ENCODE data around the gene PPP1R7. TPM values are rescaled to one million over a fixed set of nuclear protein-coding genes. Genes with fewer than 3 reads are reported as not detected.

The PPP1R7 gene
- total and polyA plus RNA-seq, 9 of the 15 experiments (the other 6 are each of a cell fraction or from before 2014, with no cell fraction given), result 37.5 to 75.0 (median 50.5) TPM

- Histone ChIP-seq H3K79me2 (ENCODE audit: control insufficient read depth, insufficient read depth, low read length) (no peaks in the 10 kb centered on the region), H2AFZ (ENCODE audit: low read depth, low read length) (no peak overlapping the region), H3K9me1 (ENCODE audit: control insufficient read depth, insufficient read depth, low read length) (no peaks in the 10 kb centered on the region), H3K9ac (ENCODE audit: insufficient read depth in 1 of 2, low read depth in 2 of 2, low read length in 2 of 2) (no peak overlapping the region), H3K4me3 (no peak overlapping the region), H3K4me1 (replicated peaks in 1 of 2; ENCODE audit: control insufficient read depth in 2 of 2, insufficient read depth in 2 of 2, low read length in 2 of 2) (peaks cover 0 to 23% of the 10 kb centered on the region in 2 experiments; a peak in 2 of 5 replicates), H3K27me3 (ENCODE audit: control insufficient read depth in 2 of 2, insufficient read depth in 2 of 2, low read length in 2 of 2) (peaks cover 0 to 14% of the 10 kb centered on the region in 2 experiments; a peak in 2 of 5 replicates), H3K4me2 (ENCODE audit: insufficient read depth, low read length) (no peak overlapping the region), H3K9me3 (replicated peaks; ENCODE audit: control insufficient read depth, insufficient read depth, low read depth, low read length) (no peaks in the 10 kb centered on the region), H3K27ac (ENCODE audit: extremely low read depth, low read depth, low read length) (no peak overlapping the region), H4K20me1 (replicated peaks; ENCODE audit: control insufficient read depth, insufficient read depth, low read length) (no peaks in the 10 kb centered on the region), H3K36me3 (ENCODE audit: control insufficient read depth, insufficient read depth, low read length) (no peaks in the 10 kb centered on the region)
- DNase-seq (ENCODE audit: extremely low read depth in 1 of 4, low spot score in 3 of 4), result no peak
- ATAC-seq, result no peak
- ChIA-PET POLR2A (interaction anchor here (0.6 kb wide), 1 partner anchor 72 kb away, joined by 4 read pairs; no protein-coding TSS in a partner anchor), CTCF (ENCODE audit: low intra/inter-chr PET ratio) (no interaction called here)
- intact Hi-C loops (cut with micrococcal nuclease), result no loop called here
- in situ Hi-C loops (cut with MboI), result no loop called here
- BruUV-seq (replicated peaks), result no TSS peak
- 19% methylated on average over 8 of the region's 9 CpGs for WGBS (ENCODE audit: insufficient coverage, low coverage, missing lambda C conversion rate)
- no peak for FAIRE-seq
- no peak for TF ChIP-seq PCBP2 (IDR thresholded peaks at IDR 0.05; ENCODE audit: low read depth, low read length, poor library complexity, severe bottlenecking)
- TF ChIP-seq HBP1 (CRISPR knock-in tag; IDR thresholded peaks at IDR 0.05), result no peak
- TF ChIP-seq PREB (CRISPR knock-in tag; IDR thresholded peaks at IDR 0.05), result no peak
- no peak for TF ChIP-seq TRIM28 (IDR thresholded peaks at IDR 0.05)
- no peak for TF ChIP-seq PTBP1 (IDR thresholded peaks at IDR 0.05; ENCODE audit: low read depth, low read length)
- TF ChIP-seq ZNF224 (CRISPR knock-in tag; IDR thresholded peaks at IDR 0.05), result no peak
- no peak for TF ChIP-seq CBX3 (IDR thresholded peaks at IDR 0.05; ENCODE audit: borderline replicate concordance in 1 of 2, low read length in 2 of 2)
- TF ChIP-seq ZNF347 (CRISPR knock-in tag; IDR thresholded peaks at IDR 0.05; ENCODE audit: low read depth), result no peak
- no peak for TF ChIP-seq ZNF449 (CRISPR knock-in tag; IDR thresholded peaks at IDR 0.05)
- no peak for TF ChIP-seq MAZ (CRISPR knock-in tag; conservative IDR thresholded peaks at IDR 0.05 in 1 of 2, IDR thresholded peaks at IDR 0.05 in 1 of 2)
- TF ChIP-seq CHCHD3 (CRISPR knock-in tag; IDR thresholded peaks at IDR 0.05), result no peak
- TF ChIP-seq NONO (IDR thresholded peaks at IDR 0.05; ENCODE audit: low read depth in 2 of 2, low read length in 1 of 2), result no peak
- no peak for TF ChIP-seq ZNF175 (CRISPR knock-in tag; IDR thresholded peaks at IDR 0.05; ENCODE audit: low read depth)
- no peak for TF ChIP-seq ZBTB33 (CRISPR knock-in tag; IDR thresholded peaks at IDR 0.05)
Observed at GRCh38 chr2:241194811-241195210, 44.5 kb downstream of the PPP1R7 start.

Data from K562 (cell line).